HepG2 (cell line): Measurements from ENCODE around the gene TACO1. TPM values are rescaled to one million over a fixed set of nuclear protein-coding genes. Genes with fewer than 3 reads are reported as not detected.

Source experiments
- ARNT ChIP-seq: fragments of 450-650 bp; IDR thresholded peaks from 2 replicates; pipeline ENCODE4 v1.6.1; 2017
- ASH2L ChIP-seq: fragments of 300-600, 200-600 bp; sonication (generic); IDR thresholded peaks from 2 replicates; pipeline ENCODE4 v1.7.0; 2017; ENCODE audit warnings: low read depth, mild to moderate bottlenecking, moderate library complexity, mixed read lengths, low read length; ENCODE audit not compliant: insufficient read length
- ATF3 ChIP-seq: sonication (generic); formaldehyde crosslinking; IDR thresholded peaks from 2 replicates; pipeline ENCODE4 v1.4.0; 2020; ENCODE audit warnings: missing genetic modification reagents
- CCAR2 ChIP-seq: fragments of 200-400 bp; formaldehyde crosslinking; optimal IDR thresholded peaks from 2 replicates; pipeline ENCODE3; 2018; ENCODE audit warnings: low read depth, mild to moderate bottlenecking, low read length, moderate library complexity
- DRAP1 ChIP-seq: IDR thresholded peaks from 2 replicates; pipeline ENCODE4 v1.6.1; 2016; ENCODE audit warnings: missing genetic modification reagents, missing compliant biosample characterization
- E2F5 ChIP-seq: sonication (generic); formaldehyde crosslinking; conservative IDR thresholded peaks from 2 replicates; pipeline ENCODE4 v1.4.0; 2020; ENCODE audit warnings: missing genetic modification reagents
- EZH2 ChIP-seq: conservative IDR thresholded peaks from 2 replicates; pipeline ENCODE4 v1.6.1; 2012; ENCODE audit warnings: mild to moderate bottlenecking, low read depth, low read length, moderate library complexity
- HNRNPK ChIP-seq: fragments of 200-400 bp; formaldehyde crosslinking; IDR thresholded peaks from 2 replicates; pipeline ENCODE4 v1.6.1; 2018; ENCODE audit warnings: low read length, low read depth, moderate library complexity, mild to moderate bottlenecking; ENCODE audit not compliant: poor library complexity, severe bottlenecking
- IKZF5 ChIP-seq: IDR thresholded peaks from 2 replicates; pipeline ENCODE4 v1.6.1; 2018; ENCODE audit warnings: missing genetic modification reagents, mild to moderate bottlenecking, missing compliant biosample characterization
- JARID2 ChIP-seq: sonication (generic); formaldehyde crosslinking; IDR thresholded peaks from 2 replicates; pipeline ENCODE4 v1.8.1; 2023; ENCODE audit warnings: missing genetic modification reagents, inconsistent platforms; ENCODE audit not compliant: insufficient replicate concordance
- KAT2B ChIP-seq: fragments of 150-350 bp; IDR thresholded peaks from 2 replicates; pipeline ENCODE4 v1.6.1; 2014; ENCODE audit warnings: low read depth, low read length, borderline replicate concordance
- MED1 ChIP-seq: sonication (generic); formaldehyde crosslinking; IDR thresholded peaks from 2 replicates; pipeline ENCODE4 v1.4.0; 2020; ENCODE audit warnings: missing genetic modification reagents
- PCBP2 ChIP-seq: fragments of 200-400 bp; formaldehyde crosslinking; optimal IDR thresholded peaks from 2 replicates; pipeline ENCODE3; 2018; ENCODE audit warnings: low read length, low read depth; ENCODE audit not compliant: poor library complexity, severe bottlenecking
- RXRB ChIP-seq: IDR thresholded peaks from 2 replicates; pipeline ENCODE4 v1.6.1; 2016; ENCODE audit warnings: borderline replicate concordance, missing genetic modification reagents, missing compliant biosample characterization
- SIX4 ChIP-seq: sonication (generic); formaldehyde crosslinking; IDR thresholded peaks from 2 replicates; pipeline ENCODE4 v1.4.0; 2020; ENCODE audit warnings: missing genetic modification reagents
- YEATS2 ChIP-seq: sonication (generic); formaldehyde crosslinking; IDR thresholded peaks from 2 replicates; pipeline ENCODE4 v1.4.0; 2020; ENCODE audit warnings: missing genetic modification reagents, borderline replicate concordance
- ZC3H4 ChIP-seq: sonication (generic); formaldehyde crosslinking; IDR thresholded peaks from 2 replicates; pipeline ENCODE4 v1.4.0; 2020; ENCODE audit warnings: missing genetic modification reagents, borderline replicate concordance
- ZFY ChIP-seq: sonication (generic); formaldehyde crosslinking; IDR thresholded peaks from 2 replicates; pipeline ENCODE4 v1.4.0; 2020; ENCODE audit warnings: missing genetic modification reagents
- ZMYM3 ChIP-seq: sonication (generic); formaldehyde crosslinking; IDR thresholded peaks from 2 replicates; pipeline ENCODE4 v1.5.1; 2020; ENCODE audit warnings: mild to moderate bottlenecking, missing genetic modification reagents
- ZNF121 ChIP-seq: sonication (generic); formaldehyde crosslinking; IDR thresholded peaks from 2 replicates; pipeline ENCODE4 v1.5.0; 2020; ENCODE audit warnings: mild to moderate bottlenecking, missing genetic modification reagents
- ZNF263 ChIP-seq: sonication (generic); formaldehyde crosslinking; IDR thresholded peaks from 2 replicates; pipeline ENCODE4 v1.4.0; 2020; ENCODE audit warnings: missing genetic modification reagents
- ZNF280B ChIP-seq: sonication (generic); formaldehyde crosslinking; IDR thresholded peaks from 2 replicates; pipeline ENCODE4 v1.5.0; 2020; ENCODE audit warnings: missing genetic modification reagents, mild to moderate bottlenecking, borderline replicate concordance
- ZNF724P ChIP-seq: sonication (generic); formaldehyde crosslinking; IDR thresholded peaks from 2 replicates; pipeline ENCODE4 v1.8.0; 2022; ENCODE audit warnings: missing genetic modification reagents, borderline replicate concordance
- ZNF749 ChIP-seq: sonication (generic); formaldehyde crosslinking; IDR thresholded peaks from 2 replicates; pipeline ENCODE4 v1.8.0; 2022; ENCODE audit warnings: mild to moderate bottlenecking, missing genetic modification reagents, moderate library complexity, borderline replicate concordance
- polyA plus RNA-seq, 8 experiments: library from polyadenylated mRNA; depleted of rRNA in 3 of 8; stranded (reverse) in 7 of 8; unstranded in 1 of 8; fragments of >200 nt; fragmentation: Illumina TruSeq in 4 of 8; extraction: Trizol in 4 of 8; gene quantifications; 2 replicates each; pipeline versions ENCODE4 v1.2.1 to v1.2.3, GENCODE V29; 2011 to 2016; ENCODE audit warnings: low read depth in 4 of 8, missing spikeins in 1 of 8, mixed read lengths in 1 of 8; ENCODE audit not compliant: insufficient read depth in 1 of 8
- total RNA-seq, 5 experiments: library from RNA; depleted of rRNA; stranded (reverse); fragments of >200 nt; fragmentation: Illumina TruSeq; extraction: Trizol; gene quantifications; 2 replicates each; pipeline ENCODE4 v1.2.3, GENCODE V29; 2016; ENCODE audit warnings: low read depth in 1 of 5

The TACO1 gene
- total and polyA plus RNA-seq, 2 of the 13 experiments (the other 11 are each of a cell fraction or from before 2014, with no cell fraction given) = 34.7 to 53.6 TPM

- peak; percentile 45; the same call in 1 of the 2 replicates for TF ChIP-seq YEATS2
- TF ChIP-seq CCAR2 = no peak
- TF ChIP-seq RXRB (CRISPR knock-in tag) = peak; percentile 65
- TF ChIP-seq PCBP2 = no peak
- TF ChIP-seq ZFY = peak; percentile 56
- TF ChIP-seq ZNF724P = no peak
- TF ChIP-seq KAT2B = no peak
- no peak for TF ChIP-seq SIX4
- TF ChIP-seq ASH2L = no peak
- peak; percentile 17; the same call in 1 of the 2 replicates for TF ChIP-seq ZMYM3 (CRISPR knock-in tag)
- TF ChIP-seq IKZF5 (CRISPR knock-in tag) = peak; percentile 35; the same call in 1 of the 2 replicates
- TF ChIP-seq HNRNPK = no peak
- TF ChIP-seq JARID2 (CRISPR knock-in tag) = no peak
- TF ChIP-seq DRAP1 (CRISPR knock-in tag) = peak; percentile 32; the same call in 1 of the 2 replicates
- no peak for TF ChIP-seq E2F5 (CRISPR knock-in tag)
- no peak for TF ChIP-seq ZNF749 (CRISPR knock-in tag)
- no peak for TF ChIP-seq ARNT
- no peak for TF ChIP-seq EZH2
- no peak for TF ChIP-seq ZNF121 (CRISPR knock-in tag)
- TF ChIP-seq ZNF280B = no peak
- TF ChIP-seq ZC3H4 (CRISPR knock-in tag) = no peak
- no peak for TF ChIP-seq ZNF263
- peak; percentile 40; the same call in 1 of the 2 replicates for TF ChIP-seq MED1 (CRISPR knock-in tag)
- TF ChIP-seq ATF3 (CRISPR knock-in tag) = no peak
These were observed 1.0 kb downstream of the TACO1 start (continued) for GRCh38 chr17:63601439-63602371.
